ENCODE measurements around the gene FAM120B. TPM values are rescaled to one million over a fixed set of nuclear protein-coding genes. Genes with fewer than 3 reads are reported as not detected.

The FAM120B gene
- total and polyA plus RNA-seq, 8 donors, result 5.6 to 18.7 (median 11.7) TPM

DNA sequence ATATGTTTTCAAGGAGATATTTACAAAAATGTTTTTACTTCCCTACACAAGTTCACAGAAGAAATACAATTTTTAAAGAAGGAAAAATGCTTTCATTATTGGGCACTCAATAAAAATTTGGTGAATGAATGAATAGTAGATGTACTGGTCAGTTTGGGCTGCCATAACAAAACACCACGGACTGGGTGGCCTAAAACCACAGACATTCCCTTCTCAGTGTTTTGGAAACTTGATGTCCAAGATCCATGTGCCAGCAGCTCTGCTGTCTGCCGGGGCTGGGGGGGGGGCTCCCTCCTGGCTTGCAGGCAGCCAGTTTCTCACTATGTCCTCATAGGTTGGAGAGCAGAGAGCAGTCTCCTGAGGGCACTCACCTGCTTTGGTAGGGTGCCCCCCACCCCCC is 62.0 kb downstream of the FAM120B start:
- no peaks in the 10 kb centered on the region for H3K27me3 ChIP-seq
- DNase-seq, result no peak
- H3K27ac ChIP-seq, result no peak overlapping the region
- intact Hi-C loops (cut with DNase I), result no loop called here
- no peak for ATAC-seq
- no peak overlapping the region for H3K4me3 ChIP-seq
- 83 to 93% methylated on average over 2 of the region's 2 CpGs for WGBS, 2 donors
- TF ChIP-seq, protein P1, sequence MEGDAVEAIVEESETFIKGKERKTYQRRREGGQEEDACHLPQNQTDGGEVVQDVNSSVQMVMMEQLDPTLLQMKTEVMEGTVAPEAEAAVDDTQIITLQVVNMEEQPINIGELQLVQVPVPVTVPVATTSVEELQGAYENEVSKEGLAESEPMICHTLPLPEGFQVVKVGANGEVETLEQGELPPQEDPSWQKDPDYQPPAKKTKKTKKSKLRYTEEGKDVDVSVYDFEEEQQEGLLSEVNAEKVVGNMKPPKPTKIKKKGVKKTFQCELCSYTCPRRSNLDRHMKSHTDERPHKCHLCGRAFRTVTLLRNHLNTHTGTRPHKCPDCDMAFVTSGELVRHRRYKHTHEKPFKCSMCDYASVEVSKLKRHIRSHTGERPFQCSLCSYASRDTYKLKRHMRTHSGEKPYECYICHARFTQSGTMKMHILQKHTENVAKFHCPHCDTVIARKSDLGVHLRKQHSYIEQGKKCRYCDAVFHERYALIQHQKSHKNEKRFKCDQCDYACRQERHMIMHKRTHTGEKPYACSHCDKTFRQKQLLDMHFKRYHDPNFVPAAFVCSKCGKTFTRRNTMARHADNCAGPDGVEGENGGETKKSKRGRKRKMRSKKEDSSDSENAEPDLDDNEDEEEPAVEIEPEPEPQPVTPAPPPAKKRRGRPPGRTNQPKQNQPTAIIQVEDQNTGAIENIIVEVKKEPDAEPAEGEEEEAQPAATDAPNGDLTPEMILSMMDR (IDR thresholded peaks at IDR 0.05), result no peak
- peaks cover 0 to 6% (median 0%) of the 10 kb centered on the region in 3 donors for H3K4me1 ChIP-seq
- H3K36me3 ChIP-seq, result peaks cover 0 to 7% (median 0%) of the 10 kb centered on the region in 3 donors
- FAIRE-seq, result no peak
- no peaks in the 10 kb centered on the region for H3K9me3 ChIP-seq

DNA sequence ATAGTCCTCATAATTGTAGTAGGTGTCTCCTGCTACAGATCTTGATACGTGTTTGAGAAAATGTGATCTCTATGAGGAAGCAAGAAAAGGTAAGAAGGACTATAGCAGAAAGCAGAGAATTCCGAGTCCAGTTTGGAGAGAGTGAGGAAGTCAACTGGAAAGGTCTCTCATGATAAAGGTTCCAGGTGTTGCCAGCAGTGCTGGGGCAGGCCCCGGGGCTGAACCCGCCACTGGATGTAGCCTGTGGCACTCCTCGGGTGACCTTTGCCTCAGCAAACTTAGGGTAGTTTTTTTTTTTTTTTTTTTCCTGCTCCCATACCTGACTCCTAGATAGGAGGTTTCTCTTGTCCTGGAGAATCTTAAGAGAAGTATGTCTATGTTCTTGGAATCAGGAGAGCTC is 62.8 kb downstream of the FAM120B start:
- no peaks in the 10 kb centered on the region for H3K9me3 ChIP-seq
- DNase-seq (no peak), ATAC-seq (no peak), FAIRE-seq (no peak)
- intact Hi-C loops (cut with DNase I), result no loop called here
- TF ChIP-seq, protein P1 (IDR thresholded peaks at IDR 0.05), result no peak
- peaks cover 0 to 7% (median 0%) of the 10 kb centered on the region in 3 donors for H3K36me3 ChIP-seq
- no peaks in the 10 kb centered on the region for H3K27me3 ChIP-seq
- WGBS, 2 donors, result 72 to 79% methylated on average over 5 of the region's 5 CpGs
- no peak overlapping the region for H3K27ac ChIP-seq
- no peak overlapping the region for H3K4me3 ChIP-seq
- H3K4me1 ChIP-seq, result peaks cover 0 to 6% (median 0%) of the 10 kb centered on the region in 3 donors

DNA sequence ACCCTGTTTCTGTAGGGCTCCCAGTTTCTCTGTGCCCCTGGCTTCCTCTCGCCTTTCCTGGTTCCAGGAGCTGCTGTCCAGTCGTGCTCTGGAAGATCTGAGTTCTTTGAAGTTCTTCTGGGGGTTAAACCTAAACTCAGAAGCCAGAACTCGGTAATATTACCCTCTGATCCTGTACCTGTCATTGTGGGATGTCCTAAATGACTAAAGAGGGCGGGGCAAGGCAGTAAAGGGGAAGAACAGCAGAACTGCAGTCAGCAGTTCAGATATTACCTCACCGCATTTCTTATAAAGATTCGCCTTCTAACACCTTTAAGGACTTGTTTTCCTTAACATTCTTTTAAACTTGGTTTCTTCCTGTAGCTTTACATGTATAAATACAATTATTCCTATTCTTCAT is 63.9 kb downstream of the FAM120B start:
- Histone ChIP-seq H3K36me3 (peaks cover 0 to 7% (median 0%) of the 10 kb centered on the region in 3 donors), H3K4me1 (peaks cover 0 to 6% (median 0%) of the 10 kb centered on the region in 3 donors), H3K9me3 (no peaks in the 10 kb centered on the region), H3K4me3 (no peak overlapping the region), H3K27ac (no peak overlapping the region), H3K27me3 (no peaks in the 10 kb centered on the region)
- intact Hi-C loops (cut with DNase I), result no loop called here
- ATAC-seq (no peak), FAIRE-seq (no peak), DNase-seq (no peak)
- WGBS, 2 donors, result 83 to 88% methylated on average over 6 of the region's 6 CpGs
- TF ChIP-seq, protein P1 (IDR thresholded peaks at IDR 0.05), result no peak

DNA sequence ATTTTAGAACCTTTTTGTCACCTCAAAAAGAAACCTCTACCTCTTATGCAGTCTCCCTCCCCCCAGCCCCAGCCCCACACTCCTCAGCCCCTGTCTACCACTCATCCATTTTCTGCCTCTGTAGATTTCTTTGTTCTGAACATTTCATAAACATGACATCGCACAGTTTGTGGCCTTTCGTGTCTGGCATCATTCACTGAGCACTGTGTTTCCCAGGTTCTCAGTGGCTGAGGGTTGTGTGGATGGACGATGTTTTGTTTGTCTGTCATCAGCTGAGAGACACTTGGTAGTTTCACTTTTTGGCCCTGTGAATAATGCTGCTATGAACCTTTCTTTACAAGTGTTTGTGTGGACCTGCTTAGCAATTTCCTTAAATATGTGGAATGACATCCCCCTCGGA is 64.5 kb downstream of the FAM120B start:
- no peak for FAIRE-seq

DNA sequence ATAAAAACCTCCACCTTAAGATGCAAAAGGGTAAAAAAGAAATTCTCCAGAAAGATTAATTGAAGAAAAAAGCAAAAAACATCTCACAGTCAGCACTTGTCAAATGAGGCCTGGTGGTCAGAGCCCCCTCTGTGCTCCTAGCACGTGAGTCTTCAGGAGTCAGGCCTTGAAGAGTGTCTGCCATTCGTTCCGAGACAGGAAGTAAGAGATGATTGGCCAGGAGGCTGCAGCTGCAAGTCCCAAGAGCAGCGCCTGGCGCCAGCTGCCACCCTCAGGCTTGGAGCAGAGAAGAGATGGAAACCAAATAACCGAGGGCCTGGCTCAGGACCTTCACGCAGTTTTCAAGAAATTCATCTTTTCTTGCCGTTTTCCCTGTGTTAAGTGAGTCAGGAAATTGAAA is 65.0 kb downstream of the FAM120B start:
- DNase-seq (no peak), FAIRE-seq (no peak), ATAC-seq (no peak)
- intact Hi-C loops (cut with DNase I), result no loop called here
- no peaks in the 10 kb centered on the region for H3K27me3 ChIP-seq
- peaks cover 0 to 6% (median 0%) of the 10 kb centered on the region in 3 donors for H3K4me1 ChIP-seq
- WGBS, 2 donors, result 92 to 93% methylated on average over 8 of the region's 8 CpGs
- no peaks in the 10 kb centered on the region for H3K9me3 ChIP-seq
- TF ChIP-seq, protein P1 (IDR thresholded peaks at IDR 0.05), result no peak
- peaks cover 0 to 7% (median 0%) of the 10 kb centered on the region in 3 donors for H3K36me3 ChIP-seq
- H3K27ac ChIP-seq, result no peak overlapping the region
- H3K4me3 ChIP-seq, result no peak overlapping the region

More for the DNA sequence above, 64.5 kb downstream of the FAM120B start:
- H3K36me3 ChIP-seq, result peaks cover 0 to 7% (median 0%) of the 10 kb centered on the region in 3 donors
- intact Hi-C loops (cut with DNase I), result no loop called here
- 91% methylated on average over 4 of the region's 4 CpGs for WGBS, 2 donors
- H3K4me1 ChIP-seq, result peaks cover 0 to 6% (median 0%) of the 10 kb centered on the region in 3 donors
- DNase-seq (no peak), ATAC-seq (no peak)
- TF ChIP-seq, protein P1 (IDR thresholded peaks at IDR 0.05), result no peak
- no peak overlapping the region for H3K4me3 ChIP-seq
- H3K27me3 ChIP-seq, result no peaks in the 10 kb centered on the region
- H3K27ac ChIP-seq, result no peak overlapping the region
- H3K9me3 ChIP-seq, result no peaks in the 10 kb centered on the region
